HG03175 (cell line): Measurements from ENCODE around the gene ZNF576.
A peak's percentile ranks its signal among the peaks of the same experiment; 100 is the strongest.
"Not testable (repeated sequence)": the region's sequence is repeated elsewhere in the genome, so short reads cannot be mapped to it uniquely, and the experiment has no call there.

ENCODE experiments used
- ATAC-seq: cut with Tn5 transposase; IDR thresholded peaks from one replicate; pipeline ENCODE4 v1.9.1; 2021; ENCODE audit warnings: mild to moderate bottlenecking, moderate library complexity; ENCODE audit not compliant: unreplicated experiment

ZNF576 gene

DNA sequence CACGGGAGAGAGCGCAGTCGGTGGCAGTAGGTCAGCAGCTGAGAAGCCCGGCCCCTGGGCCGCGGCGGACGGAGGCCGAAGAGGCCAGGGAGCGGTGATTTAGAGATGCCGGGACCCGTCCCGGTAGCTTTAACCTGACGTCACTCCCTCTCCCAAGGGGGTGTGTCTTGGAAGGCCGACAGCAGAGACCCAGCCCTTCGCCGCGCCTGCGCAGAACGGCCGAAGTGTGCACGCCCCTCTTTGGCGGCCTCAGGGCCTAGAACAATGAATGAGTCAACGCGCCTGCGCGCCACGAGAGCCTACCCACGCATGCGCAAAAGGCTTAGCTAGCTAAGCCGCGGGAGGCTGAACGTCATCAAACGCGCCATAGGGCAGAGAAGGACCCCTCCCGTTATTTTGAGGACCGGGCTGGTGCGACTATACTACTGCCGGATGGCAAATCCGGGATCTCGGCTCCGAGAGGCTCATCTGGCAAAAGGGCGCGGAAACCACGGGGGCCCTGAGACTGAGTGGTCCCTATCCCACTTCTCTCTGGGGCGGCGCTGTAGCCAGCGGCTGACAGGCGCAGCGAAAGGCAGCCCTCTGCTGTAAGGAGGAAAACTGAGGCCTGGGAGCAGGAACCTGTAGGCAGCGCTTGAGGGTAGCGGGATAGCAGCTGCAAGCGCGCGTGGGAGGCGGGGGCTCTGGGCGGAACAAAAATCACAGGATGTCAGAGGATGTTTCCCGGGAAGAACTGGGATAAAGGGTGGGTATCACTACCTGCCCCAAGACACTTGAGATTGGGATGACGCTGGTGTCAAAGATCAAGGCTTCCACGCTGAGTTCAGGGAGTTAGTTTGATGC is at the start of gene ZNF576, which contains the start of gene IRGQ:
TSS of gene ZNF576 (plus strand) at position 597 of the 843 bp plus-strand sequence. CDS start 514 bp downstream, outside the sequence.
TSS of gene IRGQ (minus strand) at position 136 of the 843 bp plus-strand sequence. CDS start 796 bp downstream, outside the sequence.
- peak; percentile 83 for ATAC-seq

- ATAC-seq: not testable (repeated sequence)
Observed at GRCh38 chr19:43547926-43548325, 48.5 kb upstream of the ZNF576 start.

GRCh38 chr19:43548706-43549105 is 47.7 kb upstream of the ZNF576 start:
- ATAC-seq: no peak

DNA sequence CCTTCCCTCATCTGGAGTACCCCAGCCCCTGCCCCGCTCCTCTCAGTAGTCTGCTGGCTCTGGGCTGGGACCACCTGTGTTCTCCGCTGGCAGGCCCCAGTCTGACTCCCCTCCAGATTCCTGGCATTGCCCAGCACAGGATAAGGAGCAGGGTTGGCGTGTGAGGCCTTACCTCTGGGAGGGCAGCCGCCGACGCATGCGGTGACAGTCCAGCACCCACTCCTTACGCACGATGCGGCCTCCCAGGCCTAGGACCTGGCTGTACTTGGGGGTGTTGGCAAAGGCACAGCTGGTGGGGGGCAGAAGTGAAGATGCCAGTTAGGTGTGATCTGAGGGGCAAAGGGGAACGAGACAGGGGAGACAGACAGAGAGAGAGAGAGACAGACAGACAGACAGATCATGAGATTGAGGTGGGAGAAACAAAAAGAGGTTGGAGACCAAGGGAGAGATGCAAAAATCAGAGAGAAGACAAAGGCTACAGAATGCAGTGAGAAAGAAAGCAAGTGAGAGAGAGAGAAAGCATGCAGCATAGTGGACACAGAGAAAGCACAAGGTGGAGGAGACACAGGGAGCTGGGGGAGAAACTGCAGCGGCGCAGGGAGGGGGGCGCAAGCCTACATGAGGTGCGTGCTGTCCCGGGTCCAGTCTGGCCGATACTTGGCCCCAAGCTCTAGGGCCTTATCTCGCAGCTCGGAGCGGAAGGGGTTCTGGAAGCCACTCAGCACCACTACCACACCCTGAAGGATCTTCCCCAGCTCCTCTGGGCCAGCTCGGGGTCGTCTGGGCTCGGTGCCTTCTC is 44.8 kb upstream of the ZNF576 start:
- no peak for ATAC-seq

- no peak for ATAC-seq
Observed at GRCh38 chr19:43552198-43552450, 44.3 kb upstream of the ZNF576 start.

DNA sequence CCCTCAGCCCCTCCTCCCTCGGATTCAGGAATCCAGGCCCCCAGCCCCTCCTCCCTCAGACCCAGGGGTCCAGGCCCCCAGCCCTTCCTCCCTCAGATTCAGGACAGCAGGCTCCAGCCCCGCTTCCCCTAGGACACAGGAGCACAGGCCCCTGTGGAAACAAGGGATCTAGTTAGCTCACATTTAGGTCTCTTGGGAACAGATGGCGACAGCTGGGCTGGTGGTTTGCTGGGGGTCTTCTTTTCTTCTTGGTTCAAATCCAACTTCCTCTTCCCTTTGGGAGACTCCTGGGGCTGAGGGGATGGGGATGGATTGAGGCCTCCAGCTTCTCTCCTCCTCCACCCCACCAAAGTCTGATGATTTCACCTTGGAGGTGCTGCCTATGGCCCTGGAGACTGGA is 43.8 kb upstream of the ZNF576 start:
- no peak for ATAC-seq

DNA sequence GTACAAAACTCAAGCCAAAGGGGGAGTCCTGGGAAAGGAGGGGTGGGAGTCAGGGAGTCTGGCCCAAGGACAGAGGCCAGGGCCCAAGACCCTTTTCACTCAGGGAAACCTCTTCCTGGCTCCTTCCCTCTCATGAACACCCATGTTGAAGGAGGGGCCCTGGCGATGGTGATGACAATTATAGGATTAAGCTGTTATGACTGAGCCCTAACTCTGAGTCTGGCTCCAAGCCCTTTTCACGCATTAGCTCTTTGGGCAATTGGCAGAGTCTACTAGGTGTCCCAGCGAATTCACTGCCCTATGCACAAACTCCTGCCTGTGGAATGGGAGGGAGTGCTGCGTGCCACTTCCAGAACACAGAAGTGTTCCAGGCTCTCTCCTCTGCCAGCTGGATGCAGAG is 42.7 kb upstream of the ZNF576 start:
- no peak for ATAC-seq

- ATAC-seq: no peak
Observed at GRCh38 chr19:43554317-43554895, 42.0 kb upstream of the ZNF576 start.

- ATAC-seq: no peak
Observed at GRCh38 chr19:43555185-43555770, 41.1 kb upstream of the ZNF576 start.

DNA sequence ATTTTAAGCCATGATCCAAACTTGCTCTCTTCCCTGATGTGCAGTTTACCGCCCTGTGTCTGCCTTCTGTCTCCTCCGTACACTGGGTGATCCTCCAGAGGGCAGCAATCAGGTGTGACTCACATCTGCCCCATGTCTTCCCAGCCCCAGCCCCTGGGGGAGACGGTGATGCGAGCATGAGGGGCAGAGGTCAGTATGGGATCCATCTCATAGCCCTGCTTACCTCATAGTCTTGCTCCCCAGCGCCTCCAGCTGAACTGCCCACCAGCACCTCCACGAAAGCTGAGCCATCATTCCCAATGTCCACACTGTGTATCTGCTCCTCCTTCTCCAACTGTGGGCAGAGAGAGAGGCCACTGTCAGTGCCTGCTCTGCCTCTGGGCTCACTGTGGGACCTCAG is 35.7 kb upstream of the ZNF576 start:
- ATAC-seq: no peak

DNA sequence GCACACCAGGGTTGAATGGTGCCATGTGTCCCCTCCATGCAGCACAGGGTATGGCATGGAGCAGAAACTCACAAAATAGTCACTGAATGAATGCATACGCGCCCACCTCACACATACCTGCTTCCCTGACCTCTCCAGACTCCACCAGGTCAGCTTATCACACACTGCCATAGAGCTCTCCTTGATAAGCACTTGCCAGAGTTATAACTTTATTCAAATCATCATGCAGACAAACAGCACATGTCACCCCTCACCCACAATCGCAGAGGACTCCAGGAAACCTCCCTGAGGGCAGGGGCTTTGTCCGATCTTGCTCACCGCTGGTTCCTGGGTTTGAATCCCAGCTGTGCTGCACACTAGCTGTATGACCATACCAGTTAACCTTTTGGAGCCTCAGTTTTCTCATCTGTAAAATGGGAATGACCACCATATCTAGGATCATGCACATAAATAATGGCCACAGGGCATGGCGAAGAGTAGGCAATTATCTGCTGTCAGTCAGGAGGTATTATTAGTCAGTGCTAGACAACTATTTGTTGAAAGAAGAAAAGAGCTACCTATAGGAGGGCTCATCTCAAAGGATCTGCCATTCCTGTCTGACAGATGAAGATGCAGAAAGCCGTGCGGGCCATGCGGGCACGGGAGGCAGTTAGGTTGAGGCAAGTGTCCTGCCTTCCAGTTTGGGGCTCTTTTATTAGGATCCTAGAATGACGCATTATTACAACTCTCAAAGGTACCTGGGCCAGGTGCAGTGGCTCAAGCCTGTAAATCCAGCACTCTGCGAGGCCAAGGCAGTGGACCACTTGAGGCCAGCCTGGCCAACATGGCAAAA is 35.0 kb upstream of the ZNF576 start:
- ATAC-seq: no peak

DNA sequence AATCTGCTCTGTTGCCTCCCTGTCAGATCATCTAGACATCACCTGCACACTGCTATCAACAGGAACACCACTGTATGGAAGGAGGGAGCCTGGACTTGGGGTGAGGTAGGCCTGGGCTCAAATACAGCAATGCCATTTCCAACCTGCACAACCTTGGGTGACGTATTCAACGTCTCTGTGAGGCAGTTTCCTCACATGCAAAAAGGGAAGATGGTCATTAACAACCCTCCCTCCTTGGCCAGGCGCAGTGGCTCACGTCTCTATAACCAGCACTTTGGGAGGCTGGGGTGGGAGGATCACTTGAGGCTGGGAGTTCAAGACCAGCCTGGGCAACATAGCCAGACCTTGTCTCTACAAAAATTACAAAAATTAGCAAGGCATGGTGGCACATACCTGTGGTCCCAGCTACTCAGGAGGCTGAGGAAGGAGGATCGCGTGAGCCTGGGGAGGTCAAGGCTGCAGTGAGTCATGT is 34.1 kb upstream of the ZNF576 start:
- no peak for ATAC-seq

DNA sequence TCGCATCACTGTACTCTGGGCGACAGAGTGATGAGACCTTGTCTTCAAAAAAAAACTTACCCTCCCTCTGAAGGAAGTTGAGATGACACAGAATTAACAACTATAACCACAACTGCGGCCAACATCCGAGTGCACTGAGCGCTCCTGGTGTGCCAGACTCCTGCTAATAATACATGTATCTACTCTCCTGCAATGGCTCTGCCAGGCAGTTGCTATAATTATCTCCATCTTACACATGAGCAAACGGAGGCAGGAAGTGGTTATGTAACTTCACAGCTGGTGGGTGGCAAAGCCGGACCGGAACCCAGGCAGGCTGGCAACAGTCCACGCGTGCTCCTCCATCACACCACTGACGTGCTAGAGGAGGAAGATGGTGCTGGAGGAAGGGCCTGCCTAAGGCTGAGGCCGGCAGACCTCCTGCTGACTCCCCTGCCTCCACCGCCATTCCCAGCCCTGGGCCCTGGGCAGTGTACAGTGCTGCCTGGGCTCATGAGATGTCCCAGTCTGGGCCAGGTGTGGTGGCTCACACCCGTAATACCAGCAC is 33.6 kb upstream of the ZNF576 start:
- peak; percentile 90 for ATAC-seq

- no peak for ATAC-seq
Observed at GRCh38 chr19:43563816-43564457, 32.5 kb upstream of the ZNF576 start.

DNA sequence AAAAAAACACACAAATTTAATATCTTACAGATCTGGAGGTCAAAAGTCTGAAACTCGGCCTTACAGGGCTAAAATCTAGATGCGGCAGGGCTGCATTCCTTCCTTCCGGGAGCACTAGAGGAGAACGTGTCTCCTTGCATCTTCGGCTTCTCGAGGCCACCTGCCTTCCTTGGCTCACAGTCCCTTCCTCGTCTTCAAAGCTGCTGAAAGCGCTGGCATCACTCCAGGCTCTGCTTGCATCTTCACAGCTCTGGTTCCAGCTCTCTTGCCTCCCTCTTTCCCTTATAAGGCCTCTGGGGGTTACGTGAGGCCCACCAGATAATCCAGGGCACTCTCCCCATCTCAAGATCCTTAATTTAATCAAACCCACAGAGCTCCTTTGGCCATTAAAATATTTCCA is 31.6 kb upstream of the ZNF576 start:
- no peak for ATAC-seq

- no peak for ATAC-seq
Observed at GRCh38 chr19:43569657-43570056, 26.7 kb upstream of the ZNF576 start.

- no peak for ATAC-seq
Observed at GRCh38 chr19:43570174-43570791, 26.1 kb upstream of the ZNF576 start.

DNA sequence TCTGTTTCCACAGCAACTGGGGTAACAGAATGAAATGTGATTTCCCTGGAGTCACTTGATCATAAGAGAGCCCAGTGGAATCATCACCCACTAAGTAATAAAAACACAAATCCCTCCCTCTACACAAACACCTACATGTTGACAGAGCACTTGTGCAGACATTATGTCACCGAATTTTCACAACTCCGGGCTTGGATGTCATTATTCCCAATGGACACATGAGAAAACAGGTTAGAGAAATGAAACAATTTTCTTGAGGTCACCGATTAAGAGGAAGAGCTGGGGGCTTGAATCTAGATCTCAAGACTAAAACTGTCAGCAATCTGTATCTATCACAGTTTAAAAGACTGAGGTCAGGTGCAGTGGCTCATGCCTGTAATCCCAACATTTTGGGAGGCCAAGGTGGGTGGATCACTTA is 24.2 kb upstream of the ZNF576 start:
- no peak for ATAC-seq
